Measurements from ENCODE around the gene AMACR.
A peak's percentile ranks its signal among the peaks of the same experiment; 100 is the strongest.

AMACR gene

DNA sequence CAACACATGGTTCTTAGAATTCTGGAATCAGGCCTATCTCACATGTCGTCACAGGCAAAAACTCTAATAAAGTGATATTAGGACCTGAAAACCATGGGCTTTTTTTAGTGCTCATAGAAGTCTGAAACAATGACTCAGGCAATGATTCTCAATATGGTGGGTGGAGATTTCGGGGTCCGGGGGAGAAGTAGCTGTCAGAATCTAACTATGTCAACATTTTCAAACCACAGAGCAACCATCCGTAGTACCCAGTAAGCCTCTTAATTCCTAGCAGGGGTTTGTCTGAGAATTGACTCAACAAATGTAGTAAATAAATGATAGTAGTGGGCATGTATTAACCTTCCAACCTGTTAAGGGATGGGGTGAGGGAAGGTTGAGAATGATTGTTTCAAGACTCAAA, 2.6 kb downstream of the AMACR start:
- no peak for DNase-seq

DNA sequence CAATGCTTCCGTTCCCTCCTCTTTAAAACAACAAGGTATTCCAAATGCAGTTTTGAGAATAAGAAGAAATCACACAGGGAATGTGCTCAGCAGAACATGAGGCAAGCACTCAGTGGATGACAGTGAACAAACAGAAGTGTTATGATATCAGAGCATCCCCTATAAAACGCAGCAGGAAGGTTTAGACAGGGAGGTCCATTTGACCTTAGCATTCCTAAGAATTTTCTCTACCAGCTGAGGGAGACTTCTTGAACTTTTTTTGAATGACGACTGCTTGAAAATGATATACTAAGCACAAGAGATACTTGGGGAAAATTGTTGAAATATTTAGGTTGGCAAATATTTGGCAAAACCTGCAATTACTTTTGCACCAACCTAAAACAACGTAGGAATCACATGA, 3.9 kb downstream of the AMACR start:
- DNase-seq = no peak

DNA sequence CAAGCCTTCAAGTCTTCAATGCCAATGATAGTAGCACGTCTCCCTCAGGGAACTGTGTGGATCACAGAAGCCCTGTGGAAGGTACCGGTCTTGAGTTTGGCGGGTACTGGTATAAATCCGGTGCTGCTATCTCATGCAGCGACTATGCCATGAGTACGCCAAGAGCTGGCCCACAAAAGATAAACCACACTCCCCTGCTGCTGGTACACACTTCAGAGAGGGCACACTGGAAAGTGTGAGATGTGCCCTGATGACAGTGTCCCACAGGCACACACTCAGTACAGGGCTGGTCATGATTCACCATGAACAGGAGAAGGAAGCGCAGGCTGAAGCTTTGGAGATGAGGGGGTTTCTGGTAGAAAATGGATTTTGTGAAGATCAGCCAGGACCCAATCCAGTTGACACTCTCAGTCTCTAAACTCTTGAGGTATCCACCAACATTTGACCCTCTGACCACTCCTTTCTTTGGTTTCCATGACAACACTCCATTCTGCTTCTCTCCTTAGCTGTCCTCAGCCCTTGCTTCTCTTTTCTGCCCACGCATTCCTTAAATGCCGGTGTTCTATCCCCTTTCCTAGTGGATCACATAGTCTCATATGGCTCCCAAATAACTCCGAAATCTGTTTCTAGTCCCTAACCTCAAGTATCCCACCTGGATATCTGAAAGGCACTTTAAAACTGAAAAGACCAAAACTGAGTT, 5.1 kb downstream of the AMACR start:
- DNase-seq = no peak

DNA sequence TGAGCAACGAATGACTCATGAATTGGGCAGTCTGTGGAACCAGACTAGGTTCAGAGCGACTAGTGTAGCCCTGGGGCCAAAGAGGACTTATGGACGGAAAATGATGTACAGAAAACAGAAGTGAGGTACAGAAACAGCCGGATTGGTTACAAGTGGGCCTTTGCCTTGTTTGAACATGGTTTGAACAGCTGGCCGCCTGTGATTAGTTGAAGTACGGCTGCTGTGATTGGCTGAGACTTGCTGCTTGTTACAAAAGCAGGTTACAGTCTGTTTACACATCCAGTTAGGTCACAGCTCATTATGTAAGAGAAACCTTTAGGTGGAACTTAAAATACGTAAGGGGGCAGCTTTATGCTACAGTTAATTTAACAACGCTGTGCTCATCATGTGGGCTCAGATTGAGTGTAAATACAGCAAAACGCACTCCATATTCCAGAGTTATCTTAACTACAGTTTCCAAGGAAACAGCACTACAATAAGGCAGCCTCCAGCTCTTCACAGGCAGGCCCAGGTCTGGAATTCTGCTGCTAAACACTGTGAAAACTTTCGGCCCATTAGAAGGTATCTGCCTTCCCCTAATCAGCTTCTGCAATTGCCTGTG, 6.5 kb downstream of the AMACR start:
- peak; percentile 91 for DNase-seq

DNA sequence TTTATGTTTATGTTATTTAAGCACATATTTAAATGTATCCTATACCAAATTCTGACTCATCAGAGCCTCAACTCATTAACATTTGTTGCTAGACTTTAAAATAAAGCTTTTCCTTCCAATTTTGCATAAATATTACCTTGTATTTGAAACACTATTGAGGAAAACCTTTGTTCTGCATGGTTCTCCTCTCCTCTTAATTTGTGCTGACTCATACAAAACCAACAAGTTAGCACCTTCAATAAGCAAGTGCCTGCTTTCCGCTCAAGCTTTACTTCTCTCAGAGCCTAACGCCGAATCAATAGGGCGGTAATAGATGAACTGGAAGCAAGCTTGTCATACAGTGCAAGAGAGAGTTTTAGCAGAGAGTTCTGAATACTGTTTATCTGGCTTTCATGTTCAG, 7.9 kb downstream of the AMACR start:
- DNase-seq = no peak

DNA sequence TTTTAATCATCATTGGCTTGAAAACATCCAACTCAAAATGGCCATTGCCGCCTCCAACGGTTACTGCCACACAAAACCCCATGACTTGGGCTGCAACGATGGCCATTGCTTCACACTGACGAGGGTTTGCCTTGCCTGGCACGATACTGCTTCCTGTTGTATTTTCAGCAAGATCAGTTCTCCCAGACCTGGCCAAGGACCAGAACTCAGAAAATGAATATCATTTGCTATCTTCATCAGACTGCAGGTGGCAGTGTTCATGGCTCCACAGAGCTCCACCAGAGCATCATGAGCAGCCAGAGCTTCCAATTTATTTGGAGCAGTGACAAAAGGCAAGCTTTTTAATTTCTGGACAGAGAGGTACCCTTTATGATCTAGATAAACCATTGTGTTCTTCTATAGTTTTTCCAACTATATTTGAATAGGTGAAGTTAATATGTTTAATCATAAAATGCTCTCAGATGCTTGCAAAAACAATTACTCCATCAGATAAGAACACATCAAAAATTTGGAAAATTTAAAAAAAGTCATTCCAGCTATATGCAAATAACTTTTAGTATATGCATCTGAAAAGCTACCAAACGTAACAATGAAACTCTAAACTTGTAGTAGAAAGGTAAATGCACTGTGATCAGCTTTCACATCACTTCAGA, 10.4 kb downstream of the AMACR start:
- DNase-seq = peak; percentile 30

DNA sequence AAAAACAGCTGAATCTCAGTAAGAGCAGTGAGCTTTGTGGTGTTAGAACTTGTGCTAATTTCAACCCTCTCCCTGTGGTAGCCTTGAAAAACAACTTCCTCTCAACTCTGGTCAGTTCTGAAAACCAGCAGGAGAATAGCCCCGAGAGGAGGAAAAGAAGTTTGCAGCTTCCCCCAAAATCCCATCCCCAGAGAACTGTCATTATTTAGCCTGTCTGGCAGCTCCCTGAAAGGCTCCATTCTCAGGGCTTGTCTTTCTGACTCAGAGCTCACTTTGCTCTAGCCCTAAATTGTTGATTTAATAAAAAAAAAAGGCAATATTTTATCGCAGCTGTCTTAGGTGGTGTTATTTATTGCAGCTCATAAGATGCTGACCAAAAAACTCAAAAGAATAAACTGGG, 12.0 kb downstream of the AMACR start:
- no peak for DNase-seq

DNA sequence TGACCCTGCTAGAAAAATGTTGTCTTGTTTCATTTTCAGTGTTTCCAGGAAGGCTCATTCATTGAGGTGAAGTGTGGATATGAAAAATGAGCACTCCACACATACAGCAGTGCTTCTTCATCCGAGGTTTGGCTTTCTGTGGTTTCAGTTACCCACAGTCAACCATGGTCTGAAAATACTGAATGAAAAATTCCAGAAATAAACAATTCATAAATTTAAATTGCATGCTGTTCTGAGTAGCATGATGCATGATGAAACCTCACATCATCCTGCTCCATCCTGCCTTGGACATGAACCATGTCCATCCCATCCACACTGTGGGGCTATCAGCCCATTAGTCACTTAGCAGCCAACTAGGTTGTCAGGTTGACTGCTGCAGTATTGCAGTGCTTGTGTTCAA, 13.0 kb downstream of the AMACR start:
- DNase-seq = no peak

DNA sequence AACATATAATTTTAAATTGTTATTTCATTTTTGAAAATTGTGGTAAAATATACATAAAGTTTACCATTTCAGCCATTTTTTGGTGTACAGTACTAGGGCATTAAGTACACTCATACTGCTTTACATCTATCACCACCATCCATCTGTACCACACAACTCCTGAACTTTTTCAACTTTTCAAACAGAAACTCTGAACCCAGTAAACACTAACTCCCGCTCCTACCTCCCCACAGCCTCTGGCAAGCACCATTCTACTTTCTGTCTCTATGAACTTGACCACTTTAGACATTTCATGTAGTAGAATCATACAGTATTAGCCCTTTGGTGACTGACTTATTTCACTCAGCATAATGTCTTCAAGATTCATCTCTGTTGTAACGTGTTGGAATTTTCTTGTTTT, 15.0 kb downstream of the AMACR start:
- DNase-seq = no peak

DNA sequence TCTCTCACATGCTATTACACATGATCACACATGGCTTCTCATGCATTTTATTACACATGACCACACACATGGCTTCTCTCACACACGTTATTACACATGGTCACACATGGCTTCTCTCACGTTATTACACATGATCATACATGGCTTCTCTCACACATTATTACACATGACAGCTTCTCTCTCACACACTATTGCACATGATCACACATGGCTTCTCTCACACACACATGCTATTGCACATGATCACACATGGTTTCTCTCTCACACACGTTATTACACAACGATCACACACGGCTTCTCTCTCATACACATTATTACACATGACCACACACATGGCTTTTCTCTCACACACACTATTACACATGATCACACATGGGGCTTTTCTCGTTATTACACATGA, 22.4 kb downstream of the AMACR start:
- no peak for DNase-seq

DNA sequence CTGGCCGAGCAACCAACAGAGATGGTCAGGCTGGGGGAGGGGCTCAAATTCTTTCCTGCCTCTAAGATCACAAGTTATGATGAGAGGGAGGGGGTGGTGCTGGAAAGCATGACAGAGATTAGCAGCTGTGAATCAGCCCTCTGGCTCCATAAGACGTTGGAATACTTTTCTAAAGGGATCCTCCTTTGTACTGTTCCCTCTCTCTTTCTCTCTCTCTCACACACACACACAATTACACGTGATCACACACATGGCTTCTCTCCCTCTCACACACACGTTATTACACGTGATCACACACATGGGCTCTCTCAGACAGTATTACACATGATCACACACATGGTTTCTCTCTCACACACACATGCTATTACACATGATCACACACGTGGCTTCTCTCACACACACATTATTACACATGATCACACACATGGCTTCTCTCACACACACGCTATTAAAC, 23.2 kb downstream of the AMACR start, which contains the start of gene SLC45A2:
Gene SLC45A2 (minus strand): TSS at position 23 of the 454 bp plus-strand sequence. CDS start 110 bp downstream, outside the sequence.
- no peak for DNase-seq

DNA sequence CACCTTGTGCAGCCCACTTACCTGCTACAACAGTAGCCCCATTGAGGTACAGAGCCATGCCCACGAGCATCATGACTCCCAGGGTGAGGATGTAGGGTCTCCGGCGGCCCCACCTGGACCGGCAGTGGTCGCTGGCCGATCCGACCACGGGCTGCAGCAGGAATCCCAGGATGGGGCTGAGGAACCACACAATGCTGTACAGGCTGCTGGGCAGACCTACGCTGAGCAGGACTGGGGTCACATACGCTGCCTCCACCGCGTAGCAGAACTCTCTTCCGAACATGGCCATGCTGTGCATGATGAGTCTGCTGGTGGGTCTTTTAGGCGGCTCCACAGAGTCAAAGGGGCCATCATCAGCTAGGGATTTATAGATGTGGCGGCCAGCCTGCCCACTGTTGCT, 23.7 kb downstream of the AMACR start:
- no peak for DNase-seq

DNA sequence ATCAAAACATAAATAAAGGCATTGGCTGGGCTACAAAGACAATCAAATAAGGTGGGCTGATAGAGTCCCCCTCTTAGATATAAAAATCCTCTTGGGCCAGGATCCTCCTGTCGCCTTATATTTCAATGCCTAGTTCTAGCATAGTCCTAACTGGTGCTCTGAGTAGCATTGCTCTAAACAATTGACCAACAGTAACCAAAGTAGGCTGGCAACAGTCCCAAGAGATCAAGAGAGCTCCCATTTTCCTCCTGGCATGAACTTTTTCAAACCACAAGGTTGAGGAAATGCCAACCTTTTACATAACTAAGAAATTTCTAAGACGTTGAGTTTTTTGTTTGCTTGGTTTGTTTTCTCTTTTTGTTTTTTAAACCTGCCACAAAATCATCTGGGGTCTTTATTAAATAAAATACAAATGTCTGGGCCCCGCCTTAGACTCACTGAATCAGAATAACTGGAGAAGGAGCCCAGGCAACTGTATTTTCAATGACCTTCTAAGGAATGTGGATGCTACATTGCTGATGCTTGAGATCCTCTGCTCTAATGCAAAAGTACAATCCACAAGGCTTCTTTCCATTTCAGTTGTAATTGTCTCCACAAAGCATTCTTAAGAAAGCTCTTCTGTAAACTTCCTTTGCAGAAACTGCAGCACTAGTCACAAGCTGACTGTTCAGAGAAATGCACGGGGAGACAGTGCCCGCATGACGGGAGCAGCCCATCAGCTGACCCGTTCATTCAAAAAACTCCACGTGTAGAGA, 26.3 kb downstream of the AMACR start:
- no peak for DNase-seq

DNA sequence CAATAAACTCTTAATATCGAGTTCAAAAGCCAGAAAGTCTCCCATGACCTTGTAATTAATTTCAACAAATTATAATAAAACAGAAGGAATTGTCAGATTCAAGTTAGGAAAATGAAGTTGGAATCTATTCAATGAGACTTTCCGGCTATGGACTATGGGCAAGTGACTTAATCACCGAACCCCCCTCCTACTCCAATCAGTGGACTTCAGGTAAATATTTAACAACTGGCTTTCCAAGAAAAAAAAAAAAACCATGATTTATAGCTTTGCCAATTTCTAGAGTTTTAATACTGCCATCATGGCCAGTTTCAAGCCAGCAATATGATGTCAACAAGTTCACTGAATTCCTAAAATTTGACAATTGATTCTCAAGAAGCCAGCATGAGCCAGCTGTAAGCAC, 27.8 kb downstream of the AMACR start:
- no peak for DNase-seq

DNA sequence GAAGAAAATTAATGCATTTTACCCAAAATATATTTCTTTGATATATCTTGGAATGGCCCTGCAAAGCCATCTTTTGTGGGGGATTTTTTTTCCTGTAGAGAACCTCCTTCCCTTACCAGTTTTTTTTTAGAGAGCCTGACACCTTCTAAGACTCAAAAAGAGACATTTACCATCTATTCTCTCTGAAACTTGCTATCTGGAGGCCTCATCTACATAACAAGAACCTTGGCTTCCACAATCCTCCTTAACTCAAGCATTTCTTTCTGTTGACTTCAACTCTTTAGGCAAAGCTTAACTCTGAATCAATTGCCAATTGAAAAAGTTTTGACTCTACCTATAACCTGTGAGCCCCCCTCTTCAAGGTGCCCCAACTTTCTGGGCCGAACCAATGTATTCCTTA, 29.5 kb downstream of the AMACR start:
- no peak for DNase-seq

DNA sequence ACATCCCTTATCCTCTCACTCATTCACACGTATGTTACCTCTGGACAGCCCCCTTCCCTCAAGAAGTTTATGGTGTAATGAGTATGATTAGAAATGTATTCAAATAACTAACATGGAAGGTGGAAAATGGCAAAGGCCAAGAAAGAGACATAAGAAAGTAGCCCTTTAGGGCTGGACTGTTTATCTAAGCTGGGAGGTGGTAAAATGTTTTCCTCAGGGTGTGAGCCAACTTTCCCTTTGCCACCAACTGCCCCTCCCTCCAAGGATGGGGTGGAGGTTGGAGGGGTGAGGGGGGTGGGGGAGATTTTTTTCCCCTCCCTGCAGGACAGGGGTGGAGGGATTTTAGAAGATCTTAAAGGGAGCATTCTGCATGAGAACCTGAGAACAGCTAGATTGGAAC, 31.5 kb downstream of the AMACR start:
- no peak for DNase-seq

DNA sequence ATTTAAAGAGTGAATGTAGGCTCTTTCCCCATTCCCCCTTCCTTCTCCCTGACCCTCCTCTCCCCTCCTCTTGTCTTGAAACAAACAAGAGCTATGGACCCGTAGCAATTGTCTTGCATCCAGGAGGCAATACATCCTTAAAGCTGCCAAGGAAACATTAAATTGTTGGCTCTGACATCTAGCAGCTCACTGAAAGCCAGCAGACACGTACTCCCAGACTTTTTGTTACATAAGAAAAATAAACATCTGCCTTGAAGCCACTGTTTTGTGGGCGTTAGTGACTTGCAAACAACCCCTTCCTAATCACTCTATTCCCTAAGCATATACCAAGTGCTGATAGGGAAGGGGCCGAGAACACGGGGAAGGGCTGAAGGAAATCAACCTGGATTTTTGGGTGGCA, 32.0 kb downstream of the AMACR start:
- no peak for DNase-seq

DNA sequence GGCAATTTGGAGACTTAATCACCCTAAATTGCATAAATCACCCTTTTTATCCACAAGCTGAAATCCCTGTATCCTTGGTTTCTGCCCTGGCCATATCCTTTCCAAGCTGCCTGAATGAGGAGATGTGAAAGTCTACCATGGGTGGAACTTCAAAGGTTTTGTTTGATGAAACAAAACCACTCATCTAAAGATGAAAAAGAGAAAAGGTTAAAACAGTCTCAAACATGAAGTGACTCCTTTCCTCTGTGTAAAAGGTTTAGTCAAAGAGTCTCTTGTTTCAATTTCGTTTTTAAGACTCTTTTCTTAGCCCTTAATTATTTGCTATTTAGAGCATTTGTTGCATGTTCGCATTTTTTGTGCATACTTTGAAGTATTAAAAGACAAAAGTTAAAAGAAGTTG, 34.6 kb downstream of the AMACR start:
- no peak for DNase-seq

DNA sequence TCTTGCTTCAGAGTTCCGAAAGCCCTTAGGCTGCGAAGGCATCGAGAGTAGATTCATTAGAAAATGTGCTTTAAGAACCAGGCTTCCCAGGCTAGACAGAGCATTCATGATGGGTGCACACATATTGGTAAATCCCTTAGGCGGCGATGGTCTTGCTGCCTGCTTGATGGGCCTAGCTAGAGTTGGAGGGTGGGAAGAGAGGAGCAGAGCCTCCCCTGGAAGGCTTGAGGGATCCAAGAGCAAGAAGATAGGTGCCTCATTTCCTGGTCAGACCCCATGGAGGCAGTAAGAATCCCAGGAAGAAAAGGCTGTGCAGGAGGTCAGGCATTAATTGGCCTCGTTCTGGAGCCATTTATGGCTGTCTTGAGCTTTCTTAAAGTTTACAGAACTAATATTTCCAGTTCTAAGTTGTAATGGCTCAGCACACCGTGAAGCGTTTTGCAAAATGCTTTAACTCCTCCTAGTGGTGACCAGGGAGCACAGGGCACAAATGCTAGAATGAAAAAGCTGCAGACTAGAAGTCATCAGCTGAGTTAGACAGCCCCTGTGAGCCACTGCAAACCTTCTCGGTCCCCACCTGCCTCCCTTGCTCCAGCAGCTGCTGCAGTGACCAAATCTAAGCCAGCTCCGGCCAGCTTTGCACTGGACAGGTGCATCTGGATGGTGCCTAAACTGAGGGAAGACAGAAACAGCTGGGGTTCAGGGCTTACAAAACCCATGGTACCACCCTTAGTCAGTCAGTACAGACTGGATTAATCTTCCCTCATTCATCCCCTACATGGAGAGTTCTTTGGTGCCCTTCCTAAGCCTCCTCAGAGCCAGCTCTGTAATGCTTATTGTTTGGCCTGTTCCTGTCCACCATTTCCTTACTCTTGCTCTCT, 38.0 kb downstream of the AMACR start:
- peak; percentile 6 for DNase-seq

DNA sequence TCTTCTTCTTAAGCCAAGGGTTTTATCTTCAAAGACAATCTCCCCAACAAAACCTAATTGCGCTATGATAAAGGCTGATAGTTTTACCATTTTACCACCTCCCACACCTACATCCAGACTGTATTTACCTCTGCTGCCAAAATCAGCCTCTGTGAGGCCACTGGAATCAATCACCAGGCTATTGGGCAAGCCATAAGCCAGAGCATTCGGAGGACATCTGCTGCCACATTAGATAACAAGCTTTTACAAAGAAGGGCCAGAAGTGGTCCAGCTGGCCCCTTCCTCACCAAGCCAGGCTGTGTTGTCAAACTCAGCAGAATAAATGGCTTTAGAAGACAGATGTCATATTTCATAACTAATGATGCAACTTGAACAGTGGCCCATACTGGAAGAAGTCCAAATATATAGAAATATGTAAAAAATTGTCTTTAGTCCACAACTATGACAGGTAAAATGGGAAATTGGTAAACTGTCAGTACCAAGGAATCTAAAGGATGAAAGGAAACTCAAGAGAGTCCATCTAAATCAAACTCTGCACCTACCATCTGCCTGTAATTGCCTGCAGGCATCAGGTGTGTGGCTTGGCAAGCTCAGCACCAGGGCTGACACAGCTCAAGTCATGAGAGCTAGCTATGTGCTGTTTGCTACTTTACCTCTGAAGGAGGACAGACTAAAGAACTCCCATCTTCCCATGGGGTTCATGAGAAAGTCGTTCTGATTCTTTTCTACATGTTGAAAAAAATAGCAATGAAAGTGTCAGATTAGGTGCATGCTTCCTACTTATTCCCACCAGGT, 39.4 kb downstream of the AMACR start:
- DNase-seq = peak; percentile 48

DNA sequence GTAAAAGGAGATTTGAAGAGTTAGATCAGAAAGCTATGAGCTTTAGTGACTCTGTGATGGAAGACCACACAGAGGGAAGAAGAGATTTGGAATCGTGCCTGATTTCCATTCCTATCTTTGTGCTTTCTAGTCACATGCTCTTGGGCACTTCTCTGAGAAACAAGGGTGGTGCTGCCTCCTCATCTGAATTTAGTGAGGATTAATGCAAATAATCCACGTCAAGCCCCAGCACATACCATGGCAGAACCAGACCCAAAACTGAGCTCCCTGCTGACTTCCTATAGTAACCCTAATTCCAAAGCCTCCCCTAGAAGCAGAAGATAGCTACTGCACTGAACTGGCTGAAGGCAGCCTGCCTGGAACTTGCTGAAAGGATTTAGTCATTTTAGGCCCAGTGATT, 41.0 kb downstream of the AMACR start:
- DNase-seq = no peak

Measured in NCI-H2171 (cell line).